Measurements from ENCODE around the gene TNS1. TPM values are rescaled to one million over a fixed set of nuclear protein-coding genes. Genes with fewer than 3 reads are reported as not detected.
A peak's percentile ranks its signal among the peaks of the same experiment; 100 is the strongest.

TNS1 gene
- polyA plus RNA-seq, 1 of the 3 experiments (the other 2 are of a cell fraction), result 12.1 TPM

DNA sequence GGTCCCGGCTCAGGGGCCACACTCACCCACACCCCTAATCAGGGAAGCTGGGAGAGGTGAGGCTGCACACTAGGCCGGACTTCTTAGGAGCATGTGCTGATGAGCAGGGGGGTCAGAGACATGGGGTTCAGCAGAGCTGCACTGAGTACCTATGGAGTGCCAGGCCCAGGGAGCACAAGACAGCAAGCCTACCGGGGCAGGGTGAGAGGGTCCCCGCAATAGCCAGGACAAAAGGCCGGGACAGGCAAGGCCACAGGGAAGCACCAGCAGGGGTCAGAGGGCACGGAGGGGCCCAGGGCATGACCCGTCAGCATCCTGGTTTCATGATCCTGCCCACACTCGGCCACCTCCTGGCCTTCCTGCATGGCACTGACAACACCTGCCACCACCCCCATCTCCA is 73.5 kb downstream of the TNS1 start (continued):
- no peak for TF ChIP-seq MXI1 (IDR thresholded peaks at IDR 0.05; ENCODE audit: low read depth, low read length)
- TF ChIP-seq RCOR1 (IDR thresholded peaks at IDR 0.05; ENCODE audit: low read length), result no peak
- no peak for TF ChIP-seq RFX5 (IDR thresholded peaks at IDR 0.05; ENCODE audit: low read length)
- TF ChIP-seq GABPA (IDR thresholded peaks at IDR 0.05; ENCODE audit: low read depth), result no peak

DNA sequence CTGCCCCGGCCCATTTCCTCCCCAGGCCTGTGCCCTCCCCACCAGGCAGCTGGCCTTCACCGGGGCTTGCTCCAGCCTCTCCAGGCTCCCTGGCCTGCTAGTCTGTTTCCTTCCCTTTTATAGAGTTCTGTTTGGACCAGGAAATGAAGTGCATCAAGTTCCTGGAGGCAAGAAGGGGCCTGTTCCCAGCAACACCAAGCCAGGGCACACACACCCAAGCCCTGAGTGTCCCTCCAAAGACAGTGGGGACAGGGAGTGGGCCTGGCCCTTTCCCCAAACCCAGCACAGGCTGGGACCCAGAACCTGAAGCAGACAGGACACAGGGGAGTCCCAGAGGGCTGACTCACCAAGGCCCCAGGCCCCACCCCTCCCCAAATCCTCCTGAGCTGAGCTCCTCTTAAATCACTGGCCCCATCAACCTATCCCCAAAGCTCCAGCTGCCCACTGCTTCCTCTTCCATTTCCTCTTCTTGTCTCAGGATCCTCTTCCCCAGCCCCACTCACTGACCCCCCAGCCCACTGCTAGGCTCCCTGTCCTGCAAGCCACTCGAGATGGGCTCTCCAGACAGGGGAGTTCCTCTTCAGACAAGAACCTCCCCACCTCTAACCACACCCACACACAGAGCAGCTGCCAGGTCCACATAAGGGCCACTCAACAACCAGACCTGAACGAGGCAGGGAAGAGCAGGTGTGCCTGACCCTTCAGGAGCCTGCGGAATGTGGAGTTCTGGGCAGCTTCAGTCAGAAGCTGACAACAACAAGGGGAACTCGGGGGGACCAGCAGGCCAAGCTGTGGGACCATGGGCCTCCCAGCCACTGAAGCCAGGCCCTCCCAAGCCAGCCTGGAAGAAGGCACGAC is 74.2 kb downstream of the TNS1 start:
- no peak overlapping the region for H3K9ac ChIP-seq
- peak overlapping the region; percentile 26 to 39; a peak in 2 of 4 replicates for H3K27ac ChIP-seq (ENCODE audit: low read depth in 2 of 2, low read length in 1 of 2)
- no peak overlapping the region for H2AFZ ChIP-seq (ENCODE audit: low read depth)

DNA sequence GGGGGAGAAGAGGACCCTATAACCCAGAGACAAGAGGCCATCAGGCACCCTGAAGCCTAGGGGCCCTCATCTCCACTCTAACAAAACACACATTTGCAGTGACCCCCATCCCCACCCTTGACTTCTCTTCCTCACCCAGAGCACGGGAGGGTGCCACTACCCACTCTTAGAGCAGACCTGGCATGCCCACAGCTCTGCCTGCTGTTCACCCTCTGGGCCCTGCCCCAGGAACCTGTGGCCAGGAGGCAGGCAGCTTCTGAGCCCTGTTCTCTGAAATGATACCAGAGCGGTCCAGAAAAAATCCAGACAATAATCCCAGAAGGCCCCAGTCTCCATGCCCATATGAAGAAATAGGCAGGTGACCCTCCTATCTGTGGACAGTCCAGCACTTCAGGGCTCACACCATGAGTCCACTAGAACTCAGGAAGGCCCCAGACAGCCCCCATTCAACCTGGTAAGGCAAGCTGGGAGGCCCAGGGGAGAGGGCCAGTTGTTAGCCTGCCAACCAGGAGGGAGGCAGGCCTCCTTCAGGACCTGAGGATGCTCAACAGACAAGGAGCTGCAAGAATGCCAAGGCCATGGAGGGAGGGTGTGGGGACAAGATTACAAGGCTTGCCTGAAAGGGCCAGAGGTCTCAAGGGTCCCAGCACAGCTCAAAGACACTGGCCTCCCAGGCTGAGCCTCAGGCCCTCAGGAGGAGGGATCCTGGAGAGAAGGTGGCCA is 75.0 kb downstream of the TNS1 start:
- Histone ChIP-seq H3K4me1 (ENCODE audit: control insufficient read depth in 1 of 2, insufficient read depth in 2 of 2, low read depth in 1 of 2, low read length in 1 of 2) (peaks cover 35 to 66% of the 10 kb centered on the region in 2 experiments), H3K27ac (ENCODE audit: low read depth in 2 of 2, low read length in 1 of 2) (peak overlapping the region; percentile 26 to 39; a peak in 2 of 4 replicates), H3K4me2 (no peak overlapping the region), H3K9me2 (no peaks in the 10 kb centered on the region), H3K9me3 (no peaks in the 10 kb centered on the region), H3K9ac (no peak overlapping the region), H4K20me1 (ENCODE audit: insufficient read depth) (peaks cover 26% of the 10 kb centered on the region; the same call in 1 of the 2 replicates), H3K79me2 (ENCODE audit: insufficient read depth) (peaks cover 99% of the 10 kb centered on the region), H3F3A (replicated peaks; ENCODE audit: insufficient read depth) (peaks cover 13% of the 10 kb centered on the region), H3K27me3 (ENCODE audit: insufficient read depth) (no peaks in the 10 kb centered on the region), H3K36me3 (replicated peaks in 1 of 2; ENCODE audit: control insufficient read depth in 1 of 2, insufficient read depth in 2 of 2, low read length in 1 of 2) (peaks cover 0 to 25% of the 10 kb centered on the region in 2 experiments), H2AFZ (ENCODE audit: low read depth) (no peak overlapping the region), H3K4me3 (ENCODE audit: low read depth in 2 of 2, low read length in 1 of 2) (no peak overlapping the region)
- 100% methylated on average over 2 of the region's 2 CpGs for WGBS (ENCODE audit: low lambda C conversion rate)
- TF ChIP-seq PBX3 (IDR thresholded peaks at IDR 0.05), result no peak
- TF ChIP-seq, protein P1, sequence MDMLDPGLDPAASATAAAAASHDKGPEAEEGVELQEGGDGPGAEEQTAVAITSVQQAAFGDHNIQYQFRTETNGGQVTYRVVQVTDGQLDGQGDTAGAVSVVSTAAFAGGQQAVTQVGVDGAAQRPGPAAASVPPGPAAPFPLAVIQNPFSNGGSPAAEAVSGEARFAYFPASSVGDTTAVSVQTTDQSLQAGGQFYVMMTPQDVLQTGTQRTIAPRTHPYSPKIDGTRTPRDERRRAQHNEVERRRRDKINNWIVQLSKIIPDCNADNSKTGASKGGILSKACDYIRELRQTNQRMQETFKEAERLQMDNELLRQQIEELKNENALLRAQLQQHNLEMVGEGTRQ (IDR thresholded peaks at IDR 0.05; ENCODE audit: borderline replicate concordance, low read depth, low read length), result no peak
- no peak for TF ChIP-seq SMC3 (IDR thresholded peaks at IDR 0.05; ENCODE audit: low read depth, low read length)
- TF ChIP-seq FOSL2 (IDR thresholded peaks at IDR 0.05; ENCODE audit: borderline replicate concordance, low read depth), result no peak
- TF ChIP-seq POLR2AphosphoS5 (IDR thresholded peaks at IDR 0.05; ENCODE audit: low read depth, low read length), result no peak
- CTCF ChIA-PET, result interaction anchor here (0.6 to 14.7 kb wide), 5 partner anchors 13 to 58 kb away, joined by 3 to 129 read pairs (median 3); no protein-coding TSS in a partner anchor
- POLR2A ChIA-PET, result no interaction called here
- DNase-seq, result no peak

More for the DNA sequence above, 74.2 kb downstream of the TNS1 start:
- 78% methylated on average over 3 of the region's 7 CpGs for WGBS (ENCODE audit: low lambda C conversion rate)
- Histone ChIP-seq H3K36me3 (replicated peaks in 1 of 2; ENCODE audit: control insufficient read depth in 1 of 2, insufficient read depth in 2 of 2, low read length in 1 of 2) (peaks cover 0 to 25% of the 10 kb centered on the region in 2 experiments), H3K4me1 (ENCODE audit: control insufficient read depth in 1 of 2, insufficient read depth in 2 of 2, low read depth in 1 of 2, low read length in 1 of 2) (peaks cover 37 to 66% of the 10 kb centered on the region in 2 experiments), H3K4me3 (ENCODE audit: low read depth in 2 of 2, low read length in 1 of 2) (no peak overlapping the region), H3K4me2 (peak overlapping the region; percentile 41; the same call in 1 of the 2 replicates), H3K27me3 (ENCODE audit: insufficient read depth) (no peaks in the 10 kb centered on the region), H3F3A (replicated peaks; ENCODE audit: insufficient read depth) (peaks cover 6% of the 10 kb centered on the region), H3K9me2 (no peaks in the 10 kb centered on the region), H3K79me2 (ENCODE audit: insufficient read depth) (peaks cover 99% of the 10 kb centered on the region), H4K20me1 (ENCODE audit: insufficient read depth) (peaks cover 25% of the 10 kb centered on the region; the same call in 1 of the 2 replicates), H3K9me3 (no peaks in the 10 kb centered on the region)
- no peak for DNase-seq
- ChIA-PET POLR2A (no interaction called here), CTCF (interaction anchor here (0.6 to 14.7 kb wide), 5 partner anchors 14 to 143 kb away, joined by 3 to 129 read pairs (median 3); no protein-coding TSS in a partner anchor)
- TF ChIP-seq FOSL2 (IDR thresholded peaks at IDR 0.05; ENCODE audit: borderline replicate concordance, low read depth), result no peak
- TF ChIP-seq MAX (IDR thresholded peaks at IDR 0.05; ENCODE audit: low read depth), result no peak
- no peak for TF ChIP-seq RAD21 (IDR thresholded peaks at IDR 0.05; ENCODE audit: low read length)
